Right renal cortex interstitium (tissue), 3 donors: ENCODE results near the gene EPS8L2. TPM values are rescaled to one million over a fixed set of nuclear protein-coding genes. Genes with fewer than 3 reads are reported as not detected.

Experiments used
- DNase-seq, 3 donors: peaks; one replicate each; pipeline ENCODE4 v3.0.0-alpha.2; 2013; ENCODE audit warnings: low read depth in 3 of 3, low spot score in 2 of 3
- polyA plus RNA-seq, 3 donors: library from polyadenylated mRNA; unstranded; fragments of 120-200 nt; gene quantifications; one replicate each; pipeline ENCODE4 v1.2.1, GENCODE V29; 2013; ENCODE audit not compliant: insufficient read length in 3 of 3

The EPS8L2 gene
- polyA plus RNA-seq, 3 donors = 89.8 to 112 (median 91.2) TPM

GRCh38 chr11:772429-773390 lies 66.7 kb downstream of the EPS8L2 start:
- no peak for DNase-seq

GRCh38 chr11:773425-773824 lies 67.4 kb downstream of the EPS8L2 start:
- no peak for DNase-seq

- DNase-seq = no peak
These were observed 67.8 kb downstream of the EPS8L2 start for GRCh38 chr11:773830-774229.

- DNase-seq = no peak
These were observed 69.0 kb downstream of the EPS8L2 start for GRCh38 chr11:774873-775592.

- no peak for DNase-seq
These were observed 70.2 kb downstream of the EPS8L2 start for GRCh38 chr11:776263-776560.

GRCh38 chr11:776561-777287 lies 70.7 kb downstream of the EPS8L2 start:
- DNase-seq = no peak

Other genes with a start within 250 kb of the EPS8L2 start
- gene RNH1, start 199.0 kb upstream of the EPS8L2 start, polyA plus RNA-seq = 10 to 100 TPM; 62.4 to 80.0 (median 71.8) TPM
- gene HRAS, start 170.7 kb upstream of the EPS8L2 start, polyA plus RNA-seq = 10 to 100 TPM; 36.8 to 44.5 (median 39.2) TPM
- 1 to 10 TPM; 2.7 to 3.2 (median 3.0) TPM for gene LRRC56, start 168.7 kb upstream of the EPS8L2 start, polyA plus RNA-seq
- 1 to 10 TPM; 2.6 to 2.7 (median 2.6) TPM for gene LMNTD2, start 145.5 kb upstream of the EPS8L2 start, polyA plus RNA-seq
- 10 to 100 TPM; 33.3 to 42.0 (median 37.5) TPM for gene RASSF7, start 145.3 kb upstream of the EPS8L2 start, polyA plus RNA-seq
- gene PHRF1, start 129.8 kb upstream of the EPS8L2 start, polyA plus RNA-seq = 10 to 100 TPM; 17.9 to 20.7 (median 18.4) TPM
- gene IRF7, start 90.3 kb upstream of the EPS8L2 start, polyA plus RNA-seq = 1 to 10 TPM; 5.9 to 8.0 (median 7.3) TPM
- gene CDHR5, start 81.3 kb upstream of the EPS8L2 start, polyA plus RNA-seq = 10 to 100 TPM; 31.0 to 42.2 (median 41.3) TPM
- gene SCT, start 79.0 kb upstream of the EPS8L2 start, polyA plus RNA-seq = 1 to 10 TPM in 2 of 3 donors, under 1 TPM in 1; 0.76 to 1.6 (median 1.5) TPM
- gene DRD4, start 69.0 kb upstream of the EPS8L2 start, polyA plus RNA-seq = 1 to 10 TPM; 1.4 to 2.4 (median 1.6) TPM
- 10 to 100 TPM; 30.6 to 52.9 (median 43.5) TPM for gene DEAF1, start 11.0 kb upstream of the EPS8L2 start, polyA plus RNA-seq
- gene TMEM80, start 10.4 kb upstream of the EPS8L2 start, polyA plus RNA-seq = 10 to 100 TPM; 31.0 to 38.4 (median 33.2) TPM
- gene TALDO1, start 41.2 kb downstream of the EPS8L2 start, polyA plus RNA-seq = 100 to 1,000 TPM; 109 to 129 (median 120) TPM
- 10 to 100 TPM; 47.3 to 62.5 (median 53.8) TPM for gene GATD1, start 71.3 kb downstream of the EPS8L2 start, polyA plus RNA-seq
- under 1 TPM; 0.24 to 0.29 (median 0.27) TPM for gene CEND1, start 83.9 kb downstream of the EPS8L2 start, polyA plus RNA-seq
- gene SLC25A22, start 92.0 kb downstream of the EPS8L2 start, polyA plus RNA-seq = 10 to 100 TPM; 10.8 to 11.5 (median 10.9) TPM
- gene PIDD1, start 99.0 kb downstream of the EPS8L2 start, polyA plus RNA-seq = 1 to 10 TPM; 5.4 to 6.9 (median 5.6) TPM
- 100 to 1,000 TPM; 827 to 976 (median 885) TPM for gene RPLP2, start 103.7 kb downstream of the EPS8L2 start, polyA plus RNA-seq
- 10 to 100 TPM; 32.7 to 45.4 (median 38.1) TPM for gene PNPLA2, start 112.7 kb downstream of the EPS8L2 start, polyA plus RNA-seq
- 10 to 100 TPM in 1 of 3 donors, 1 to 10 TPM in 2; 9.1 to 12.0 (median 9.7) TPM for gene CRACR2B, start 121.7 kb downstream of the EPS8L2 start, polyA plus RNA-seq
- gene CD151, start 126.7 kb downstream of the EPS8L2 start, polyA plus RNA-seq = 100 to 1,000 TPM; 184 to 238 (median 188) TPM
- 100 to 1,000 TPM in 1 of 3 donors, 10 to 100 TPM in 2; 76.3 to 103 (median 86.9) TPM for gene POLR2L, start 136.3 kb downstream of the EPS8L2 start, polyA plus RNA-seq
- gene TSPAN4, start 136.6 kb downstream of the EPS8L2 start, polyA plus RNA-seq = 10 to 100 TPM; 55.0 to 71.2 (median 64.1) TPM
- 100 to 1,000 TPM; 103 to 117 (median 110) TPM for gene CHID1, start 204.6 kb downstream of the EPS8L2 start, polyA plus RNA-seq
- gene AP2A2, start 219.6 kb downstream of the EPS8L2 start, polyA plus RNA-seq = 10 to 100 TPM; 96.8 to 99.9 (median 98.5) TPM